Activated T-cell treated with anti-CD3 and anti-CD28 coated beads, Interleukin-2, amount 50 U/mL, for 4 hours (primary cell): ENCODE results near the gene TMCO4. TPM values are rescaled to one million over a fixed set of nuclear protein-coding genes. Genes with fewer than 3 reads are reported as not detected.
A peak's percentile ranks its signal among the peaks of the same experiment; 100 is the strongest.

Experiments
- ATAC-seq, 2 donors: fragments of 200-7000 bp; cut with Tn5 transposase; one replicate each; pipeline ENCODE4 v1.10.0; 2021
- DNase-seq: peaks from one replicate; pipeline ENCODE4 v3.0.0-alpha.2; 2020
- H3K27me3 Mint-ChIP-seq: one replicate; pipeline ENCODE4 v1.8.0; 2021; ENCODE audit warnings: low read depth, mixed read lengths
- H3K36me3 Mint-ChIP-seq: one replicate; pipeline ENCODE4 v1.8.0; 2022; ENCODE audit warnings: mixed read lengths; ENCODE audit not compliant: insufficient read depth
- H3K4me1 Mint-ChIP-seq: one replicate; pipeline ENCODE4 v1.8.0; 2021; ENCODE audit warnings: low read depth, mixed read lengths
- H3K4me3 Mint-ChIP-seq: one replicate; pipeline ENCODE4 v1.8.0; 2021; ENCODE audit warnings: mild to moderate bottlenecking, moderate library complexity, mixed read lengths
- H3K9me3 Mint-ChIP-seq: one replicate; pipeline ENCODE4 v1.8.0; 2021; ENCODE audit warnings: mixed read lengths
- total RNA-seq, 3 donors: library from RNA; stranded (reverse); gene quantifications; one replicate each; pipeline ENCODE4 v1.2.1, GENCODE V29; 2021

Gene TMCO4
- total RNA-seq, 3 donors from 2014 or later: 10.4 to 16.1 (median 13.2) TPM

- Mint-ChIP-seq H3K36me3 (peaks cover 9% of the 10 kb centered on the region), H3K27me3 (no peaks in the 10 kb centered on the region), H3K9me3 (no peaks in the 10 kb centered on the region), H3K4me3 (no peak overlapping the region), H3K4me1 (peaks cover 18% of the 10 kb centered on the region)
- peak; percentile 75 for DNase-seq
- peak; percentile 77 to 78 for ATAC-seq
Measured at GRCh38 chr1:19715334-19716203, 84.1 kb downstream of the TMCO4 start.

GRCh38 chr1:19712928-19713327 is 86.8 kb downstream of the TMCO4 start:
- Mint-ChIP-seq H3K36me3 (peaks cover 19% of the 10 kb centered on the region), H3K4me3 (no peak overlapping the region), H3K4me1 (peaks cover 25% of the 10 kb centered on the region), H3K27me3 (no peaks in the 10 kb centered on the region), H3K9me3 (no peaks in the 10 kb centered on the region)
- ATAC-seq (no peak), DNase-seq (no peak)

DNA sequence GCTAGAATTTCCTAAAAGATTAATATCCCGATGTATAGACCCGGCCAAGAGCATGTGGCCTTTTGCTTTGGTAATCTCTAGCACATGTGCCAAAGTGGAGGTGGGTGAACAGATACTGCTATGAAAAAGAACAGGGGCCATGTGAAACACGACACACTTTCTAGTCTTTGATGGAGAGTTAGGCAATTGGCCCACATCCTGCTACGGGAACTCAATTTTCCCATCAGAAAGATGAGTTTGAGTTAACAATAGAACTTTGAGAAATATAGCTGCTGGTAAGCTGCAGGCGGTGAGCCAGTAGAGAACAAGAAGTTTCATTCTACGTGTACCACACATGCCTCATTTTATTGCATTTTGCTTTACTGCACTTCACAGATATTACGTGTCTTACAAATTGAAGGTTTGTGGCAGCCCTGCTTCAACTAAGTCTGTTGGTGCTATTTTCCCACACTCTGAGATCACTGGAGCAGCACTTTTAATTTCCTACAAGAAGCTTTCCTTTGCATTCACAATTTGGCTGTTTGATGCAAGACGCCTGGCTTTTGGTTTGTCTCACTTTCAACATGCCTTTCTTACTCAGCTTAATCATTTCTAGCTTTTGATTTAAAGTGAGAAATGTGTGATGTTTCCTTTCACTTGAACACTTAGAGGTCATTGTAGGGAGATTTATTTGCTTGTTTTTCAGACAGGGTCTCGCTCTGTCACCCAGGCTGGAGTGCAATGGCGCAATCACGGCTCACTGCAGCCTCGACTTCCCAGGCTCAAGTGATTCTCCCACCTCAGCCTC is 88.7 kb downstream of the TMCO4 start:
- H3K27me3 Mint-ChIP-seq: no peaks in the 10 kb centered on the region
- DNase-seq (no peak), ATAC-seq (peak; percentile 68 to 75)
- H3K4me1 Mint-ChIP-seq: peaks cover 25% of the 10 kb centered on the region
- peaks cover 24% of the 10 kb centered on the region for H3K36me3 Mint-ChIP-seq
- no peak overlapping the region for H3K4me3 Mint-ChIP-seq
- H3K9me3 Mint-ChIP-seq: no peaks in the 10 kb centered on the region

DNA sequence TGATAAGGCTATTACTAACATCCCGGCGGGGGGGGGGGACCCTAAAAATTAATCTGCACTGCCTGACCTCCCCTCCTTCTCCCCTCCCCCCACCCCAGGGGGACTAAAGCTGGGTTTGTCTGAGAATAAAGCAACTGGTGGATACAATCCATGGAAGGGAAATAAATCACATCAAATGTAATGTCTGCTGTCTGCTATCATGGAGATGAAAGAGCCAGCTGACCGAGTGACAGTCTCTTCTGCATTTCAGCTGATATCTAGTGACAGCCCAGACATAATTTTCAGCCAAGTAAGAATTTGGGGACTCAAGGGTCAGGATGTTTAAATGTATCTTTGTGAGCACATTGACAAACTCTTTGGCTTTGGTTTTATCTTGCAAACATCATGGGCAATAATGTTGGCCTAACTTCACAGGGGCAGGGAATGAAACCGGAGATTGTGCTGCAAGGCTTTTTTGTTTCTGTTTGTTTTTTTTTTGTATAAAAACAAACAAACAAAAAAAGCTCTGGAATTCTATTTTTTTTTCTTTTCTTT is 90.4 kb downstream of the TMCO4 start:
- no peak for ATAC-seq
- Mint-ChIP-seq H3K36me3 (peaks cover 24% of the 10 kb centered on the region), H3K4me3 (no peak overlapping the region), H3K4me1 (peaks cover 22% of the 10 kb centered on the region), H3K27me3 (no peaks in the 10 kb centered on the region), H3K9me3 (no peaks in the 10 kb centered on the region)
- DNase-seq: no peak

DNA sequence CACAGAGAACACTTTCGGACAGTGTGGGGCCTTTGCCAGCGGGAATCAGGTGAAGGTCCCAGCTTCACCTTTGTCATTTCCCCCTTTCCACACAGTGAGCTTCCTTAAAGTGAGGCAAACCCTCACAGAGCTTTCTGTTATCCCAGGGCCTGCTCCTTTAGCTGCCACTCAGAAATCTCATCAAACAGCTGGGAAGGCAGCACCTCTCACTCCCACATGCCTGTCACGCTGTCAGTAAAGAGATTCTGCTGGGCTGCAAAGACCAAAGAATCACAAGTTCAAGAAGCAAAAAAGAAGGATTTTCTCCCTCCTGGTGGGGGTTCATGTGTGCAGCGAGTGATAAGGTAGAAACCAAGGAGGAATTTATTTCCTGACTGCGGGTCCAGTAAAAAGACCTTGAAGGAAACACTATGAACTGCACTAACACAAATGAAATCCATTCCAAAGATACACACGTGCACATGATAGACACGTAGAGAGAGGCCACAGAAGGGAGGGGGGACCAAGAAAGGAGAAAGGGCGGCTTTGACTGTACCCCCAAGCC is 91.1 kb downstream of the TMCO4 start:
- Mint-ChIP-seq H3K4me3 (no peak overlapping the region), H3K4me1 (peaks cover 27% of the 10 kb centered on the region), H3K36me3 (peaks cover 22% of the 10 kb centered on the region), H3K27me3 (no peaks in the 10 kb centered on the region), H3K9me3 (no peaks in the 10 kb centered on the region)
- no peak for ATAC-seq
- no peak for DNase-seq

GRCh38 chr1:19706136-19706535 is 93.6 kb downstream of the TMCO4 start:
- Mint-ChIP-seq H3K27me3 (no peaks in the 10 kb centered on the region), H3K4me3 (no peak overlapping the region), H3K4me1 (peaks cover 20% of the 10 kb centered on the region), H3K36me3 (peaks cover 18% of the 10 kb centered on the region), H3K9me3 (no peaks in the 10 kb centered on the region)
- ATAC-seq: no peak
- DNase-seq: no peak

- no peaks in the 10 kb centered on the region for H3K27me3 Mint-ChIP-seq
- no peak for ATAC-seq
- peaks cover 13% of the 10 kb centered on the region for H3K4me1 Mint-ChIP-seq
- H3K9me3 Mint-ChIP-seq: no peaks in the 10 kb centered on the region
- peaks cover 17% of the 10 kb centered on the region for H3K36me3 Mint-ChIP-seq
- DNase-seq: no peak
- no peak overlapping the region for H3K4me3 Mint-ChIP-seq
Measured at GRCh38 chr1:19705464-19705863, 94.3 kb downstream of the TMCO4 start.

GRCh38 chr1:19704247-19705113 is 95.2 kb downstream of the TMCO4 start:
- H3K27me3 Mint-ChIP-seq: no peaks in the 10 kb centered on the region
- no peak overlapping the region for H3K4me3 Mint-ChIP-seq
- peaks cover 18% of the 10 kb centered on the region for H3K36me3 Mint-ChIP-seq
- DNase-seq (peak; percentile 57), ATAC-seq (peak; percentile 71 to 76)
- peaks cover 10% of the 10 kb centered on the region for H3K4me1 Mint-ChIP-seq
- H3K9me3 Mint-ChIP-seq: no peaks in the 10 kb centered on the region

DNA sequence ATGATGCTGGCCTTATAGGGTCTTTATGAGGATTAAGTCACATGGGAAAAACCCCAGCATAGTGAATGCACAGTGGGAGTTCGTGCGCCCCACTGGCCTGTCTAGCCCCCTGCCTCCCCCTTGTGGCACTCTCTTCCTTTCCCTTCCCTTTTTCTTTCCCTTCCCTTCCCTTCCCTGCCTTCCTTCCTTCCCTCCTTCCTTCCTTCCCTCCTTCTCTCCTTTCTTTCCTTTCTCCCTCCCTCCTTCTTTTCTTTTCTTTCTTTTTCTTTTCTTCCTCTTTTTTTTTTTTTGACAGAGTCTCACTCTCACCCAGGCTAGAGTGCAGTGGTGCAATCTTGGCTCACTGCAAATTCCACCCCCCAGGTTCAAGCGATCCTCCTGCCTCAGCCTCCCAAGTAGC is 96.4 kb downstream of the TMCO4 start:
- no peaks in the 10 kb centered on the region for H3K9me3 Mint-ChIP-seq

GRCh38 chr1:19700079-19700777 is 99.5 kb downstream of the TMCO4 start:
- Mint-ChIP-seq H3K4me3 (no peak overlapping the region), H3K4me1 (peaks cover 7% of the 10 kb centered on the region), H3K36me3 (peaks cover 12% of the 10 kb centered on the region), H3K27me3 (no peaks in the 10 kb centered on the region), H3K9me3 (no peaks in the 10 kb centered on the region)
- ATAC-seq (no peak), DNase-seq (no peak)

More for the DNA sequence above, 96.4 kb downstream of the TMCO4 start:
- Mint-ChIP-seq H3K36me3 (peaks cover 15% of the 10 kb centered on the region), H3K27me3 (no peaks in the 10 kb centered on the region), H3K4me1 (peaks cover 7% of the 10 kb centered on the region), H3K4me3 (no peak overlapping the region)
- ATAC-seq: no peak
- DNase-seq: no peak

DNA sequence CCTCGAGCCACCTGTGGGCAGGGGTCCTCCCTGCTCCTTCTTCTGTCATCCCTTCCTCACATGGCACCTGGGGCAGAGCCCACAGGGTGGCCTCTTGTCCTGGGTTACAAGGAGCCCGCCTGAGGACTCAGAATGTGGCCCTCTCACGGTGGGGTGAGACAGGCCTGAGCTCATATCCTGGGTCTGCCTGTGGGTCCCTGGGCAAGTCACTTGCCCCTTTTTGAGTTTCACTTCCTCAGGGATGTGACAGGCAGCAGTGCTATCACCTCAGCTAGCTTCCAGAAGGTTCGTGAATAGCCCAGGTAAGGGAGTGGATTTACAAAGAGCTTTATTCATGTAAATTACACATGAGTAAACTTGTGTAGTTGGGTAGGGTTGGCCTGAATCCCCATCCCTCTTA is 101.5 kb downstream of the TMCO4 start:
- Mint-ChIP-seq H3K4me1 (no peaks in the 10 kb centered on the region), H3K4me3 (no peak overlapping the region), H3K9me3 (no peaks in the 10 kb centered on the region), H3K27me3 (no peaks in the 10 kb centered on the region), H3K36me3 (peaks cover 17% of the 10 kb centered on the region)
- DNase-seq (no peak), ATAC-seq (no peak)

- no peak for ATAC-seq
- peaks cover 1% of the 10 kb centered on the region for H3K4me1 Mint-ChIP-seq
Measured at GRCh38 chr1:19696820-19697219, 102.9 kb downstream of the TMCO4 start.

DNA sequence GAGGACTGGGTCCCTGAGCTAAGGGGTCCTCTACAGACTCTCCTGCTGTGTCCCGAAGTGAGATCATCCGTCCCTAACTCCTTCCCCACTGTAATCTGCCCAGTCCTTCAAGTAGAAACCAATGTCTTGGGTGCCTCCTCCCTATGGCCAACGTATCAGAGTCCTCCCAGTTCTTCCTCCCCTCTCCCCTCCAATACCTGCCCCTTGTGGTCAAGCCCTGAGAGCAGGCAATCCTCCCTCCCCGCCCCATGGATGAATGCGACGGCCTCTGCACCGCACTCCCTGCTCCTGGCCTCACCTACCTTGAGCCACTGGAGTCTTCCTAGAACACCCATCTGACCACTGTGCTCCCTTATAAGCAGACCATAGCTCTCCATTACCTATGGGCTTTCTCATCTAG is 103.9 kb downstream of the TMCO4 start:
- H3K36me3 Mint-ChIP-seq: peaks cover 32% of the 10 kb centered on the region
- ATAC-seq (no peak), DNase-seq (no peak)
- H3K27me3 Mint-ChIP-seq: no peaks in the 10 kb centered on the region
- H3K9me3 Mint-ChIP-seq: no peaks in the 10 kb centered on the region
- no peak overlapping the region for H3K4me3 Mint-ChIP-seq
- peaks cover 6% of the 10 kb centered on the region for H3K4me1 Mint-ChIP-seq

More at GRCh38 chr1:19696820-19697219, 102.9 kb downstream of the TMCO4 start:
- H3K27me3 Mint-ChIP-seq: no peaks in the 10 kb centered on the region
- no peak overlapping the region for H3K4me3 Mint-ChIP-seq
- no peaks in the 10 kb centered on the region for H3K9me3 Mint-ChIP-seq
- no peak for DNase-seq
- peaks cover 25% of the 10 kb centered on the region for H3K36me3 Mint-ChIP-seq
